Thymus (tissue), 11 donors: ENCODE data around the gene EML6. TPM values are rescaled to one million over a fixed set of nuclear protein-coding genes. Genes with fewer than 3 reads are reported as not detected.

Experiments
- DNase-seq, 9 donors: peaks; one replicate each; pipeline ENCODE4 v3.0.0-alpha.2; 2013; ENCODE audit warnings: low spot score in 9 of 9, low read depth in 6 of 9, missing footprints in 1 of 9
- H3K27ac ChIP-seq, 2 donors: one replicate each; pipeline ENCODE4 v1.5.1; 2013; ENCODE audit warnings: control low read depth in 1 of 2, low read depth in 1 of 2, low read length in 1 of 2, mild to moderate bottlenecking in 1 of 2, moderate library complexity in 1 of 2
- H3K27me3 ChIP-seq, 2 donors: one replicate each; pipeline ENCODE4 v1.5.1; 2013; ENCODE audit warnings: low read length in 1 of 2; ENCODE audit not compliant: control insufficient read depth in 2 of 2, insufficient read depth in 1 of 2
- H3K36me3 ChIP-seq, 2 donors: one replicate each; pipeline ENCODE4 v1.5.1; 2013; ENCODE audit warnings: low read length in 1 of 2, mild to moderate bottlenecking in 1 of 2, moderate library complexity in 1 of 2; ENCODE audit not compliant: control insufficient read depth in 2 of 2, insufficient read depth in 2 of 2
- H3K4me1 ChIP-seq, 2 donors: one replicate each; pipeline ENCODE4 v1.5.1; 2013; ENCODE audit warnings: low read length in 2 of 2; ENCODE audit not compliant: control insufficient read depth in 2 of 2, insufficient read depth in 2 of 2
- H3K4me3 ChIP-seq, 2 donors: one replicate each; pipeline ENCODE4 v1.5.1; 2013; ENCODE audit warnings: low read length in 2 of 2, control low read depth in 1 of 2, mild to moderate bottlenecking in 1 of 2
- H3K9me3 ChIP-seq, 2 donors: one replicate each; pipeline ENCODE4 v1.5.1; 2013; ENCODE audit warnings: low read length in 1 of 2, mild to moderate bottlenecking in 1 of 2; ENCODE audit not compliant: control insufficient read depth in 2 of 2, insufficient read depth in 1 of 2
- WGBS: extraction: QIAGEN DNeasy Blood & Tissue Kit; methylation state at CpG from one replicate; pipeline ENCODE4 v1.1.7; 2013; 5-methylcytosine and 5-hydroxymethylcytosine counted together
- polyA plus RNA-seq: library from polyadenylated mRNA; stranded (reverse); fragments of 200-250 nt; gene quantifications from one replicate; pipeline ENCODE4 v1.2.3, GENCODE V29; 2013
- total RNA-seq: library from RNA; stranded (reverse); fragments of 120-200 nt; gene quantifications from one replicate; pipeline ENCODE4 v1.2.4, GENCODE V29; 2013
- donor health status: healthy.

Gene EML6
- total and polyA plus RNA-seq, 2 donors: 1.2 to 3.4 TPM

- Histone ChIP-seq H3K27me3 (no peaks in the 10 kb centered on the region), H3K9me3 (no peaks in the 10 kb centered on the region), H3K4me3 (no peak overlapping the region), H3K27ac (no peak overlapping the region), H3K36me3 (no peaks in the 10 kb centered on the region), H3K4me1 (no peaks in the 10 kb centered on the region)
- DNase-seq: no peak
- WGBS: 80% methylated on average over 9 of the region's 9 CpGs
Observed at GRCh38 chr2:54955358-54956110, 232.1 kb downstream of the EML6 start.

DNA sequence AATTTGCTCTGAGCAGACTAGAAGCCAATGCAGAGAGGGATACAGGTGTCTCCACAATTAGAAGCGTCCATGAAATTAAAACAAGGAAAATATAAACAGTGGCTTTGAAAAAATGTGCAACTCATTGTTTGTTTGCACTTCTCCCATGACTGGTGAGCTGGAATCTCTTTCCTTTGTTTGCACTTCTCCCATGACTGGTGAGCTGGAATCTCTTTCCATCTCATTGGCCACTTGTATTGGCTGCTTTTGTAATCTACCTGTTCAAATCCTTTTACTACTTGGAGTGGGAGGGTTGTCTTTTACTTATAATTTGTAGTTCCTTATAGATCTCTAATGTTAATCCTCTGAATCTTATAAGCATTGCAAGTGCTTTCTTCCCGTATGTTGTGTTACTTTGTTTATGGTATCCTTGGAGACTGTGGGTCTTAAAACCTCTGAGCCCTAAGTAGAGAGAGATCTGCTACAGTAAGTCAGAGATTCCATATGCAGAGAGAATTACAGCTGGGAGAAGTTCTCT lies 232.7 kb downstream of the EML6 start:
- H3K27me3 ChIP-seq: no peaks in the 10 kb centered on the region
- DNase-seq: no peak
- H3K27ac ChIP-seq: no peak overlapping the region
- H3K36me3 ChIP-seq: no peaks in the 10 kb centered on the region
- 96% methylated on average over 2 of the region's 2 CpGs for WGBS
- H3K9me3 ChIP-seq: no peaks in the 10 kb centered on the region
- H3K4me1 ChIP-seq: no peaks in the 10 kb centered on the region
- no peak overlapping the region for H3K4me3 ChIP-seq

DNA sequence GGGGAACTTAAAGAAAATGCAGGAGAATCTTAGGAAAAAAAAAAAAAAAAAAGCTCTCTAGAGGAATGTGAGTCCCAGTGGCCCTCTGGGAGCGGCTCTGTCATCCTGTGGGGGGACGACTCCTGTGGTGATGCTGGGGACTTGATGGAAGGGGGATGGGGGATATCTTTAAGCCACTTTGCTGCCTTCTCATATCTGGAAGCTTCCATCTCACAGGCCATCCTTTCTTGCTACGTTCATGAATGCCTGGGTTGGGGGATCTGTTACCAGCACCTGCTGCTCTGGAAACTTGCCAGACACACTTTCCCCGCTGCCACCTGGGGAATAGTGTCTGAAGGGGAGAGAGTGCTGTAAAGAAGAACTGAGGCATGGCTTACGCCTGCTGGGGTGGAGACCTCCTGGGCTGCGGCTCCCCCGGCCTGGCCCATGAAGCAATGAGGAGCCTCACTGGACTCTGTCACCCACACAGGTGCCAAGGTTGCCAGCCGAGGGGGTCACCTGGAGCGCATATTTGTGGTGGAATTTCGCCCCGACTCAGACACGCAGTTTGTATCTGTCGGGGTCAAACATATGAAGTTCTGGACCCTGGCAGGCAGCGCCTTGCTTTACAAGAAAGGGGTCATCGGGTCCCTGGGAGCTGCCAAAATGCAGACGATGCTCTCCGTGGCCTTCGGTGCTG lies 234.0 kb downstream of the EML6 start:
- Histone ChIP-seq H3K4me1 (no peaks in the 10 kb centered on the region), H3K9me3 (no peaks in the 10 kb centered on the region), H3K27ac (no peak overlapping the region), H3K27me3 (no peaks in the 10 kb centered on the region), H3K36me3 (no peaks in the 10 kb centered on the region), H3K4me3 (no peak overlapping the region)
- no peak for DNase-seq
- WGBS: 88% methylated on average over 18 of the region's 18 CpGs

- no peaks in the 10 kb centered on the region for H3K27me3 ChIP-seq
- no peaks in the 10 kb centered on the region for H3K4me1 ChIP-seq
- no peaks in the 10 kb centered on the region for H3K9me3 ChIP-seq
- no peaks in the 10 kb centered on the region for H3K36me3 ChIP-seq
- H3K4me3 ChIP-seq: no peak overlapping the region
- H3K27ac ChIP-seq: no peak overlapping the region
- no peak for DNase-seq
- WGBS: 82% methylated on average over 14 of the region's 14 CpGs
Observed at GRCh38 chr2:54958717-54959371, 235.4 kb downstream of the EML6 start.

DNA sequence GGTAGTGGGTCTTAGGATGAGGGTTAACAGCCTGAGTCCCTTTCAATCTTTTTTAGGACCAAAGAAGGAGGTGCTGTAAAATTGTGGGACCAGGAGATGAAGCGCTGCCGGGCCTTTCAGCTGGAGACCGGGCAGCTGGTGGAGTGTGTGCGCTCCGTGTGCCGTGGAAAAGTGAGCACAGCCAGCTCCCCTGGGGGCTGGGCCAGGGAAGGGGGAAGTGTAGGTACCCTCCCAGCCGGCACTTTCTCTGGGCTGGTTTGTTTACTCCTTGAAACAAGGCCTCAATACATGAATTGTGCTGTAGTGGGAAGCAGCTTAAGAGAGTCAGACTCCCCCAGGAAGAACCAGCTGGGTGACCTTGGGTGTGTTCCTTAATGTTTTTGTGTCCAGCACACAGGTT lies 236.7 kb downstream of the EML6 start:
- WGBS: 94% methylated on average over 7 of the region's 7 CpGs
- no peaks in the 10 kb centered on the region for H3K36me3 ChIP-seq
- DNase-seq: no peak
- H3K27me3 ChIP-seq: no peaks in the 10 kb centered on the region
- H3K27ac ChIP-seq: no peak overlapping the region
- no peaks in the 10 kb centered on the region for H3K4me1 ChIP-seq
- no peak overlapping the region for H3K4me3 ChIP-seq
- H3K9me3 ChIP-seq: no peaks in the 10 kb centered on the region

DNA sequence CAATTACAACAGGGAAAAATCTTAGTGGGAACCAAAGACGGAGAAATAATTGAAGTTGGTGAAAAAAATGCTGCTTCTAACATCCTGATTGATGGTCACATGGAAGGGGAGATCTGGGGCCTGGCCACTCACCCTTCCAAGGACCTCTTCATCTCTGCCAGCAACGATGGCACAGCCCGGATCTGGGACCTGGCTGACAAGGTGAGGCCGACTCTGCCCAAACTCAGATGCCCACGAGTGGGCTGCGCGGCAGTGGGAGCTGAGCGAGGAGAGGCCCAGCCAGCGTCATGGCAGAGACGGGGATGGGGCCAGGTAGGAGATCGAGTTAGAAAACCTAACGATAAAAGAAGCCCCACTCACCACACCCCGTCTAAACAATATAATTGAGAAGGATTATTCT lies 239.0 kb downstream of the EML6 start:
- H3K27ac ChIP-seq: no peak overlapping the region
- 94% methylated on average over 13 of the region's 13 CpGs for WGBS
- no peak overlapping the region for H3K4me3 ChIP-seq
- H3K4me1 ChIP-seq: no peaks in the 10 kb centered on the region
- H3K36me3 ChIP-seq: peaks cover 0 to 3% of the 10 kb centered on the region in 2 donors
- DNase-seq: no peak
- H3K9me3 ChIP-seq: no peaks in the 10 kb centered on the region
- no peaks in the 10 kb centered on the region for H3K27me3 ChIP-seq

- DNase-seq: no peak
- Histone ChIP-seq H3K4me1 (no peaks in the 10 kb centered on the region), H3K27ac (no peak overlapping the region), H3K4me3 (no peak overlapping the region), H3K9me3 (no peaks in the 10 kb centered on the region), H3K36me3 (peaks cover 0 to 3% of the 10 kb centered on the region in 2 donors), H3K27me3 (no peaks in the 10 kb centered on the region)
- WGBS: 99% methylated on average over 3 of the region's 3 CpGs
Observed at GRCh38 chr2:54962935-54963440, 239.5 kb downstream of the EML6 start.

GRCh38 chr2:54963476-54963875 lies 240.0 kb downstream of the EML6 start:
- H3K4me3 ChIP-seq: no peak overlapping the region
- WGBS: 94% methylated on average over 2 of the region's 2 CpGs
- H3K27ac ChIP-seq: no peak overlapping the region
- no peaks in the 10 kb centered on the region for H3K27me3 ChIP-seq
- no peak for DNase-seq
- H3K9me3 ChIP-seq: no peaks in the 10 kb centered on the region
- H3K36me3 ChIP-seq: peaks cover 3 to 4% of the 10 kb centered on the region in 2 donors
- H3K4me1 ChIP-seq: no peaks in the 10 kb centered on the region

- no peak overlapping the region for H3K27ac ChIP-seq
Observed at GRCh38 chr2:54964271-54964670, 240.8 kb downstream of the EML6 start.

More at GRCh38 chr2:54964271-54964670, 240.8 kb downstream of the EML6 start:
- Histone ChIP-seq H3K36me3 (peaks cover 3 to 5% of the 10 kb centered on the region in 2 donors), H3K4me1 (no peaks in the 10 kb centered on the region), H3K4me3 (no peak overlapping the region), H3K9me3 (no peaks in the 10 kb centered on the region), H3K27me3 (no peaks in the 10 kb centered on the region)
- DNase-seq: no peak
- WGBS: 98% methylated on average over 8 of the region's 8 CpGs
